Keratinocyte (primary cell): ENCODE data around the gene GRK5. TPM values are rescaled to one million over a fixed set of nuclear protein-coding genes. Genes with fewer than 3 reads are reported as not detected.
"Not testable (repeated sequence)": the region's sequence is repeated elsewhere in the genome, so short reads cannot be mapped to it uniquely, and the experiment has no call there.

Experiments
- DNase-seq: peaks from one replicate; pipeline ENCODE4 v3.0.0-alpha.2; 2011; ENCODE audit warnings: low read depth, missing footprints, low spot score
- FAIRE-seq: peaks from 2 replicates; lab custom pipeline; 2011; peaks lifted over from hg19 to GRCh38; lab: Jason Lieb, UNC
- H2AFZ ChIP-seq: 2 replicates; pipeline ENCODE4 v1.6.0; 2012; ENCODE audit warnings: low read length, control low read depth, inconsistent platforms; ENCODE audit not compliant: control insufficient read depth
- H3K27ac ChIP-seq: 2 replicates; pipeline ENCODE4 v1.5.1; 2011; ENCODE audit warnings: low read length; ENCODE audit not compliant: control insufficient read depth, insufficient read depth
- H3K27me3 ChIP-seq: 3 replicates; pipeline ENCODE4 v1.6.0; 2011; ENCODE audit warnings: low read length; ENCODE audit not compliant: control insufficient read depth, insufficient read depth; ENCODE audit errors: extremely low read depth
- H3K36me3 ChIP-seq, 2 experiments: 2 replicates in 1 of 2; 3 replicates in 1 of 2; pipeline ENCODE4 v1.5.1; 2011; ENCODE audit warnings: low read length in 2 of 2, mild to moderate bottlenecking in 1 of 2; ENCODE audit not compliant: control insufficient read depth in 2 of 2, insufficient read depth in 2 of 2; ENCODE audit errors: extremely low read depth in 1 of 2
- H3K4me1 ChIP-seq: 3 replicates; pipeline ENCODE4 v1.5.1; 2011; ENCODE audit warnings: low read length; ENCODE audit not compliant: control insufficient read depth, insufficient read depth; ENCODE audit errors: extremely low read depth
- H3K4me2 ChIP-seq: 3 replicates; pipeline ENCODE4 v1.6.0; 2011; ENCODE audit warnings: low read depth, low read length; ENCODE audit not compliant: control insufficient read depth, insufficient read depth; ENCODE audit errors: extremely low read depth
- H3K4me3 ChIP-seq, 3 experiments: fragments of 200-600 bp in 1 of 3; sonication (generic) in 1 of 3; 2 replicates in 2 of 3; 3 replicates in 1 of 3; pipeline ENCODE4 v1.5.1; 2011 to 2016; ENCODE audit warnings: low read length in 3 of 3, mild to moderate bottlenecking in 3 of 3, control low read depth in 2 of 3, inconsistent platforms in 1 of 3, low read depth in 1 of 3, mixed read lengths in 1 of 3, mixed run types in 1 of 3, moderate library complexity in 1 of 3; ENCODE audit not compliant: control insufficient read depth in 2 of 3, insufficient read depth in 2 of 3; ENCODE audit errors: extremely low read depth in 1 of 3
- H3K79me2 ChIP-seq: 2 replicates; pipeline ENCODE4 v1.6.0; 2012; ENCODE audit warnings: low read length; ENCODE audit not compliant: control insufficient read depth, insufficient read depth
- H3K9ac ChIP-seq: 3 replicates; pipeline ENCODE4 v1.6.0; 2011; ENCODE audit warnings: low read length; ENCODE audit not compliant: control insufficient read depth, insufficient read depth; ENCODE audit errors: extremely low read depth
- H3K9me1 ChIP-seq: 3 replicates; pipeline ENCODE4 v1.6.0; 2011; ENCODE audit warnings: low read length; ENCODE audit not compliant: control insufficient read depth, insufficient read depth; ENCODE audit errors: extremely low read depth
- H3K9me3 ChIP-seq: 2 replicates; pipeline ENCODE4 v1.5.1; 2012; ENCODE audit warnings: low read depth, low read length; ENCODE audit not compliant: control insufficient read depth
- H4K20me1 ChIP-seq: 3 replicates; pipeline ENCODE4 v1.6.0; 2011; ENCODE audit warnings: low read length; ENCODE audit not compliant: control insufficient read depth, insufficient read depth; ENCODE audit errors: extremely low read depth
- EZH2 ChIP-seq: IDR thresholded peaks from one replicate; pipeline ENCODE4 v1.6.1; 2012; ENCODE audit warnings: inconsistent platforms, mild to moderate bottlenecking, low read length, moderate library complexity
- dilution Hi-C: fragments of 300-500 bp; cut with MboI; formaldehyde crosslinking; loops from one replicate; pipeline ENCODE4 v1.7.0; 2020; ENCODE audit warnings: low sequenced_read_pairs; ENCODE audit not compliant: extremely low pct_ligation_motif_present
- polyA plus RNA-seq, 5 experiments: library from polyadenylated mRNA; depleted of rRNA in 3 of 5; stranded (reverse) in 3 of 5; stranded (forward) in 1 of 5; unstranded in 1 of 5; fragments of >200 nt; gene quantifications; 1 replicate in 1 of 5; 2 replicates in 3 of 5; 3 replicates in 1 of 5; pipeline versions ENCODE4 v1.2.1 to v1.2.3, GENCODE V29; 2011 to 2012; ENCODE audit warnings: missing spikeins in 2 of 5, low read depth in 1 of 5, low replicate concordance in 1 of 5
- TF ChIP-seq, protein P1 (sequence below), 3 experiments: IDR thresholded peaks in 1 of 3; conservative IDR thresholded peaks in 1 of 3; optimal IDR thresholded peaks in 1 of 3; 2 replicates in 2 of 3; 3 replicates in 1 of 3; pipeline versions ENCODE3 to v1.5.1; 2011; ENCODE audit warnings: low read length in 3 of 3, mild to moderate bottlenecking in 3 of 3, moderate library complexity in 2 of 3, control low read depth in 1 of 3, inconsistent platforms in 1 of 3; ENCODE audit not compliant: insufficient read depth in 2 of 3; ENCODE audit errors: extremely low read depth in 1 of 3

The GRK5 gene
- polyA plus RNA-seq, 1 donor (not counting 4 experiments of a cell fraction or from before 2014, with no cell fraction given), result 7.6 TPM

DNA sequence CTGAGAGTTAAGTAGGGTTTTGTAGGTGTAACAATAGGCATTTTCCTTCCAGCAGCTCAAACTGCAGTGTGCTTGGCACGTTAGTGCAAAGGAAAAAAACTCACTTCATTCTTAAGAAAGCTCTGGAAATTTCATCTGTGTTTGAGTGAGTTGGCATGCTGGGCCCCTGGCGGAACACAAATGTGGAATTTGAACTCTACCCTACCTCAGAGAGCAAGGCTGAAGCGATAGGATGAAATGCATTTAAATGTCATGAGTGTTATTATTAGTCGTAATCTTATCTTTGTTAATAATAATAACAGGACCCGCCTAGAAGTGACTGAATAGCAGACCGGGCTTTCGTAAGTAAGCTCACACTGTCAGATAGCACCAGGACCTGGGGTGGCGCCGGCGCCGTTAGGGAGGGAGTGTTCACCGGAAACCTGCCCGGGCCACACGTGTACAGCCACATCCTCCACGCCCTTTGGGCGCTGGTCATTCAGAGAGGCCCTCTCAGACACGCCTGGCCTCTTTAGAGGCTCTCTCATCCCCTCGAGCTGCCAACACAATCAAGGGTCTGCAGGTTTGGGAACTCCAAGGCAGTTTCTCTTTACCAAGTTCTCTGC lies 63.5 kb downstream of the GRK5 start:
- Histone ChIP-seq H3K4me3 (no peak overlapping the region), H3K79me2 (no peaks in the 10 kb centered on the region), H3K36me3 (no peaks in the 10 kb centered on the region), H3K4me2 (no peak overlapping the region), H2AFZ (no peak overlapping the region), H3K9me1 (peaks cover 3% of the 10 kb centered on the region), H3K4me1 (peaks cover 7% of the 10 kb centered on the region), H3K9ac (no peak overlapping the region), H3K27ac (no peak overlapping the region), H3K9me3 (no peaks in the 10 kb centered on the region), H3K27me3 (no peaks in the 10 kb centered on the region), H4K20me1 (no peaks in the 10 kb centered on the region)
- dilution Hi-C loops, result no loop called here
- no peak for TF ChIP-seq EZH2
- TF ChIP-seq, protein P1, sequence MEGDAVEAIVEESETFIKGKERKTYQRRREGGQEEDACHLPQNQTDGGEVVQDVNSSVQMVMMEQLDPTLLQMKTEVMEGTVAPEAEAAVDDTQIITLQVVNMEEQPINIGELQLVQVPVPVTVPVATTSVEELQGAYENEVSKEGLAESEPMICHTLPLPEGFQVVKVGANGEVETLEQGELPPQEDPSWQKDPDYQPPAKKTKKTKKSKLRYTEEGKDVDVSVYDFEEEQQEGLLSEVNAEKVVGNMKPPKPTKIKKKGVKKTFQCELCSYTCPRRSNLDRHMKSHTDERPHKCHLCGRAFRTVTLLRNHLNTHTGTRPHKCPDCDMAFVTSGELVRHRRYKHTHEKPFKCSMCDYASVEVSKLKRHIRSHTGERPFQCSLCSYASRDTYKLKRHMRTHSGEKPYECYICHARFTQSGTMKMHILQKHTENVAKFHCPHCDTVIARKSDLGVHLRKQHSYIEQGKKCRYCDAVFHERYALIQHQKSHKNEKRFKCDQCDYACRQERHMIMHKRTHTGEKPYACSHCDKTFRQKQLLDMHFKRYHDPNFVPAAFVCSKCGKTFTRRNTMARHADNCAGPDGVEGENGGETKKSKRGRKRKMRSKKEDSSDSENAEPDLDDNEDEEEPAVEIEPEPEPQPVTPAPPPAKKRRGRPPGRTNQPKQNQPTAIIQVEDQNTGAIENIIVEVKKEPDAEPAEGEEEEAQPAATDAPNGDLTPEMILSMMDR (optimal IDR thresholded peaks at IDR 0.05 in 1 of 3, IDR thresholded peaks at IDR 0.05 in 1 of 3, conservative IDR thresholded peaks at IDR 0.05 in 1 of 3; ENCODE audit: extremely low read depth in 1 of 3, insufficient read depth in 2 of 3, low read length in 3 of 3), result no peak
- FAIRE-seq (no peak), DNase-seq (no peak)

DNA sequence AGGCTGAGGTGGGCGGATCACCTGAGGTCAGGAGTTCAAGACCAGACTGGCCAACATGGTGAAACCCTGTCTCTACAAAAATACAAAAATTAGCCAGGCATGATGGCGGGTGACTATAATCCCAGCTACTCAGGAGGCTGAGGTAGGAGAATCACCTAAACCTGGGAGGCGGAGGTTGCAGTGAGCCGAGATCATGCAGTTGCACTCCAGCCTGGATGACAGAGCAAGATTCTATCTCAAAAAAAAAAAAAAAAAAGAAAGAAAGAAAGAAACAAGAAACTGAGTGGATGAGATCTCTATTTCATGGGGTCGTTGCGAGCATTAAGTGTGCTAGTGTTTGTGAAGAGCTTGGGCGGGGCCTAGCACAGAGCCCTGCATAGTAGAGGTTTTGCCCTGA lies 65.0 kb downstream of the GRK5 start:
- H3K4me2 ChIP-seq, FAIRE-seq, H2AFZ ChIP-seq, H3K27ac ChIP-seq, DNase-seq, H3K4me3 ChIP-seq, H3K27me3 ChIP-seq, H3K9me3 ChIP-seq, H3K9me1 ChIP-seq, H3K79me2 ChIP-seq, H3K4me1 ChIP-seq, H3K9ac ChIP-seq, H4K20me1 ChIP-seq, H3K36me3 ChIP-seq, dilution Hi-C loops: not testable (repeated sequence)

DNA sequence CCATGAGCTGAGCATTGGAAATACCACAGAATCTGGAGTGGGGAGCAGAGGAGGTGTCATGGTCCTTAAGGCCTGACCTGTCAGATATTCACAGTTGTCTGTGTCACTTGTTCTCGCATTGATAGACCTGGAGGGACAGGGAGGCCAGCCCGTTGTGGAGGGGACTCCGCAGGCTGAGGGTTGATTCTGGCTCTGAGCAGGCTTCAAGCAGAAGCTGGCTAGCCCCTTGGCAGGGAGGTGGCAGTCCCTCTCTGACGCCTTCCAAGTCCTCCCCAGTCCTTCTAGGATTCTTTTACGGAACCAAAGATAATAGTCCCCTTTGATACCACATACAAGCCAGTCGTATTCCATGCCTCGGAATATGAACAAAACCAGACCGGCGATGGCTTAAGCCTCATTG lies 65.4 kb downstream of the GRK5 start:
- TF ChIP-seq EZH2, result no peak
- TF ChIP-seq, protein P1 (optimal IDR thresholded peaks at IDR 0.05 in 1 of 3, IDR thresholded peaks at IDR 0.05 in 1 of 3, conservative IDR thresholded peaks at IDR 0.05 in 1 of 3; ENCODE audit: extremely low read depth in 1 of 3, insufficient read depth in 2 of 3, low read length in 3 of 3), result no peak
- peaks cover 3% of the 10 kb centered on the region for H3K9me1 ChIP-seq
- H3K79me2 ChIP-seq, result no peaks in the 10 kb centered on the region
- no peaks in the 10 kb centered on the region for H3K36me3 ChIP-seq
- no peak overlapping the region for H3K4me3 ChIP-seq
- H3K27ac ChIP-seq, result no peak overlapping the region
- DNase-seq (no peak), FAIRE-seq (no peak)
- H3K4me2 ChIP-seq, result no peak overlapping the region
- H3K9ac ChIP-seq, result no peak overlapping the region
- peaks cover 7% of the 10 kb centered on the region for H3K4me1 ChIP-seq
- no peaks in the 10 kb centered on the region for H4K20me1 ChIP-seq
- H3K27me3 ChIP-seq, result no peaks in the 10 kb centered on the region
- no peak overlapping the region for H2AFZ ChIP-seq
- dilution Hi-C loops, result no loop called here
- H3K9me3 ChIP-seq, result no peaks in the 10 kb centered on the region
